Ovary (tissue), 3 donors: ENCODE results near the gene KRT24.

Source experiments
- POLR2A ChIP-seq: fragments of 450-650 bp; IDR thresholded peaks from one replicate; pipeline ENCODE4 v1.6.1; 2017; ENCODE audit warnings: antibody characterized with exemption, mild to moderate bottlenecking, moderate library complexity
- TF ChIP-seq, protein P1 (sequence below), 3 donors: fragments of 450-650 bp in 2 of 3; fragments of 200-600 bp in 1 of 3; IDR thresholded peaks; one replicate each; pipeline versions ENCODE4 v1.5.1 to v1.8.0; 2016 to 2022; ENCODE audit warnings: antibody characterized with exemption in 3 of 3, mild to moderate bottlenecking in 1 of 3
- donor health status: DM: no; HTN: no; CAD: no.

DNA sequence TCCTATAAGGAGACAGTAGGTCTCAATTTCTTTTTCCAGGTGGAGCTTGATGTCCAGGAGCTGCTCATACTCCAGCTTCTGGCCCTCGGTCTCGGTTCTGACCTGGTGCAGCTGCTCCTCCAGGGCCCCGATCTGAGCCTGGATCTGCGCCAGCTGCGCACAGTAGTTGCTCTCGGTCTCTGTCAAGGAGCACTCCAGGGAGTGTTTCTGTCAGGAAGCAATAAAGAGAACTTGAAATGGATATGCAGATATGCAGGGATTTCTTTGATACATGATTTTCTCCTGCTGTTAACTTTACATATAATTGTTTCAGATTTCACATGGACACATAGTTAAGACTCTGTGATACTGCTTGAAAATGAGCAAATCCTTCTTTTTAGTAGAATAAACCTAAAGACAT lies 46.8 kb upstream of the KRT24 start:
- TF ChIP-seq, protein P1, sequence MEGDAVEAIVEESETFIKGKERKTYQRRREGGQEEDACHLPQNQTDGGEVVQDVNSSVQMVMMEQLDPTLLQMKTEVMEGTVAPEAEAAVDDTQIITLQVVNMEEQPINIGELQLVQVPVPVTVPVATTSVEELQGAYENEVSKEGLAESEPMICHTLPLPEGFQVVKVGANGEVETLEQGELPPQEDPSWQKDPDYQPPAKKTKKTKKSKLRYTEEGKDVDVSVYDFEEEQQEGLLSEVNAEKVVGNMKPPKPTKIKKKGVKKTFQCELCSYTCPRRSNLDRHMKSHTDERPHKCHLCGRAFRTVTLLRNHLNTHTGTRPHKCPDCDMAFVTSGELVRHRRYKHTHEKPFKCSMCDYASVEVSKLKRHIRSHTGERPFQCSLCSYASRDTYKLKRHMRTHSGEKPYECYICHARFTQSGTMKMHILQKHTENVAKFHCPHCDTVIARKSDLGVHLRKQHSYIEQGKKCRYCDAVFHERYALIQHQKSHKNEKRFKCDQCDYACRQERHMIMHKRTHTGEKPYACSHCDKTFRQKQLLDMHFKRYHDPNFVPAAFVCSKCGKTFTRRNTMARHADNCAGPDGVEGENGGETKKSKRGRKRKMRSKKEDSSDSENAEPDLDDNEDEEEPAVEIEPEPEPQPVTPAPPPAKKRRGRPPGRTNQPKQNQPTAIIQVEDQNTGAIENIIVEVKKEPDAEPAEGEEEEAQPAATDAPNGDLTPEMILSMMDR (IDR thresholded peaks at IDR 0.05) = no peak
- no peak for TF ChIP-seq POLR2A
